Ovary (tissue), 9 donors: ENCODE data around the gene SIT1. TPM values are rescaled to one million over a fixed set of nuclear protein-coding genes. Genes with fewer than 3 reads are reported as not detected.

Source experiments
- DNase-seq, 5 donors: peaks; one replicate each; pipeline ENCODE4 v3.0.0-alpha.2; 2019 to 2020
- H3K27ac ChIP-seq, 2 donors: fragments of 200-600 bp; one replicate each; pipeline versions ENCODE4 v1.5.1 to v1.8.0; 2019 to 2022
- H3K27me3 ChIP-seq: fragments of 200-600 bp; one replicate; pipeline ENCODE4 v1.8.0; 2022
- H3K36me3 ChIP-seq: fragments of 200-600 bp; sonication (generic); one replicate; pipeline ENCODE4 v1.5.1; 2019
- H3K4me1 ChIP-seq: one replicate; pipeline ENCODE4 v1.8.1; 2013; ENCODE audit warnings: mild to moderate bottlenecking, moderate library complexity; ENCODE audit not compliant: insufficient read depth
- H3K4me3 ChIP-seq: fragments of 200-600 bp; sonication (generic); one replicate; pipeline ENCODE4 v1.5.1; 2017
- H3K9me3 ChIP-seq, 2 donors: fragments of 200-600 bp in 1 of 2; sonication (generic) in 1 of 2; one replicate each; pipeline versions ENCODE4 v1.5.1 to v1.8.1; 2013 to 2019; ENCODE audit warnings: mild to moderate bottlenecking in 1 of 2, moderate library complexity in 1 of 2
- CTCF ChIP-seq, 3 donors: fragments of 450-650 bp in 2 of 3; fragments of 200-600 bp in 1 of 3; IDR thresholded peaks; one replicate each; pipeline versions ENCODE4 v1.5.1 to v1.8.0; 2016 to 2022; ENCODE audit warnings: antibody characterized with exemption in 3 of 3, mild to moderate bottlenecking in 1 of 3
- EP300 ChIP-seq: sonication (generic); formaldehyde crosslinking; IDR thresholded peaks from one replicate; pipeline ENCODE4 v1.6.1; 2017; ENCODE audit warnings: antibody characterized with exemption
- POLR2A ChIP-seq: fragments of 450-650 bp; IDR thresholded peaks from one replicate; pipeline ENCODE4 v1.6.1; 2017; ENCODE audit warnings: antibody characterized with exemption, mild to moderate bottlenecking, moderate library complexity
- WGBS, 3 donors: extraction: QIAGEN DNeasy Blood & Tissue Kit in 1 of 3; methylation state at CpG; one replicate each; pipeline versions ENCODE4 v1.1.5 to v1.1.7; 2013 to 2017; 5-methylcytosine and 5-hydroxymethylcytosine counted together
- intact Hi-C, 4 donors: fragments of 100-400 bp; cut with DNase I; formaldehyde crosslinking; loops; one replicate each; pipeline versions ENCODE4 v1.11.0 to v1.15.1; 2022 to 2023
- polyA plus RNA-seq, 2 donors: library from polyadenylated mRNA; stranded (reverse); fragments of 200-250 nt in 1 of 2; fragments of 350-450 nt in 1 of 2; fragmentation: Illumina TruSeq in 1 of 2; extraction: RNeasy Lipid Tissue Mini Kit (QIAGEN cat#74804) in 1 of 2; gene quantifications; one replicate each; pipeline ENCODE4 v1.2.3, GENCODE V29; 2013 to 2014
- total RNA-seq, 7 donors: library from RNA; depleted of rRNA in 2 of 7; stranded (reverse); fragments of >200 nt in 2 of 7; fragmentation: NEBNext Ultra II Directional in 3 of 7; extraction: Animal tissue kit (Norgen Biotek cat#: 25700) in 3 of 7; gene quantifications; one replicate each; pipeline versions ENCODE4 v1.1.0 to v1.2.4, GENCODE V29; 2016 to 2023
- donor health status: DM: no; HTN: no; CAD: no; lungs with moderate emphysema.
- donor health status: DM: no; HTN: no; CAD: no.
- donor health status: Bipolar disorder and iron deficiency.
- donor health status: DM: yes; HTN: yes; CAD: no.
- donor health status: DM: no; HTN: no; CAD: no.
- donor health status: DM: yes; HTN: yes; CAD: no.

SIT1 gene
- total and polyA plus RNA-seq, 9 donors: 0.20 to 0.82 (median 0.56) TPM; not detected in 3

- H3K36me3 ChIP-seq: no peaks in the 10 kb centered on the region
- H3K4me3 ChIP-seq: no peak overlapping the region
- H3K4me1 ChIP-seq: no peaks in the 10 kb centered on the region
- no peaks in the 10 kb centered on the region for H3K9me3 ChIP-seq
- no peak overlapping the region for H3K27ac ChIP-seq
- TF ChIP-seq POLR2A (no peak), CTCF (IDR thresholded peaks at IDR 0.05) (no peak), EP300 (no peak)
- no peaks in the 10 kb centered on the region for H3K27me3 ChIP-seq
- 85 to 89% (median 87%) methylated on average over 17 of the region's 17 CpGs for WGBS, 3 donors
- DNase-seq: no peak
- intact Hi-C loops: no loop called here
Observed at GRCh38 chr9:35618854-35619799, 31.6 kb downstream of the SIT1 start.

- no peak for TF ChIP-seq CTCF (IDR thresholded peaks at IDR 0.05)
- TF ChIP-seq EP300: no peak
- TF ChIP-seq POLR2A: no peak
- H3K9me3 ChIP-seq: no peaks in the 10 kb centered on the region
- intact Hi-C loops: no loop called here
- H3K36me3 ChIP-seq: no peaks in the 10 kb centered on the region
- H3K27me3 ChIP-seq: no peaks in the 10 kb centered on the region
- peak within 1 kb of the TSS; percentile 29 for H3K4me3 ChIP-seq
- DNase-seq: no peak
- H3K27ac ChIP-seq: no peak within 1 kb of the TSS
- whole genome bisulfite sequencing, 3 donors: 68 to 80% (median 71%) methylated on average over 7 of the region's 7 CpGs
- no peaks in the 10 kb centered on the region for H3K4me1 ChIP-seq
Observed at GRCh38 chr9:35618325-35618727, 32.4 kb downstream of the SIT1 start, which contains the start of gene CD72. Gene CD72 (minus strand): TSS chr9:35618413. CDS start chr9:35618303, 110 bp downstream.

- no peaks in the 10 kb centered on the region for H3K9me3 ChIP-seq
- H3K27ac ChIP-seq: no peak overlapping the region
- no peak for DNase-seq
- intact Hi-C loops: no loop called here
- H3K36me3 ChIP-seq: no peaks in the 10 kb centered on the region
- H3K4me3 ChIP-seq: no peak overlapping the region
- TF ChIP-seq CTCF (IDR thresholded peaks at IDR 0.05) (no peak), POLR2A (no peak), EP300 (no peak)
- WGBS, 3 donors: 54 to 61% (median 56%) methylated on average over 8 of the region's 8 CpGs
- no peaks in the 10 kb centered on the region for H3K27me3 ChIP-seq
- no peaks in the 10 kb centered on the region for H3K4me1 ChIP-seq
Observed at GRCh38 chr9:35617548-35617947, 33.2 kb downstream of the SIT1 start.

GRCh38 chr9:35616681-35617459, 33.9 kb downstream of the SIT1 start:
- TF ChIP-seq CTCF (IDR thresholded peaks at IDR 0.05) (no peak), POLR2A (no peak), EP300 (no peak)
- peak; percentile 59 to 75 (median 68) for DNase-seq
- peak overlapping the region; percentile 29 for H3K4me3 ChIP-seq
- intact Hi-C loops: no loop called here
- H3K27ac ChIP-seq: no peak overlapping the region
- H3K9me3 ChIP-seq: no peaks in the 10 kb centered on the region
- H3K4me1 ChIP-seq: no peaks in the 10 kb centered on the region
- no peaks in the 10 kb centered on the region for H3K36me3 ChIP-seq
- 7 to 8% (median 7%) methylated on average over 51 of the region's 51 CpGs for WGBS, 3 donors
- H3K27me3 ChIP-seq: no peaks in the 10 kb centered on the region
